Neural progenitor cell (in vitro differentiated cells): ENCODE results near the gene TAS2R46.

Experiments used
- CTCF ChIP-seq: fragments of 200-600 bp; sonication (generic); IDR thresholded peaks from 2 replicates; pipeline ENCODE4 v1.5.1; 2017; ENCODE audit warnings: antibody characterized with exemption, mild to moderate bottlenecking
- EZH2 ChIP-seq: fragments of 200-600 bp; sonication (generic); IDR thresholded peaks from 2 replicates; pipeline ENCODE4 v1.6.1; 2017; ENCODE audit warnings: antibody characterized with exemption, mild to moderate bottlenecking, moderate library complexity
- EZH2phosphoT487 ChIP-seq: fragments of 200-600 bp; sonication (generic); IDR thresholded peaks from 2 replicates; pipeline ENCODE4 v1.6.1; 2017; ENCODE audit warnings: antibody characterized with exemption

- no peak for TF ChIP-seq EZH2
- TF ChIP-seq CTCF = peak; percentile 36
- no peak for TF ChIP-seq EZH2phosphoT487
These were observed 36.0 kb downstream of the TAS2R46 start for GRCh38 chr12:11026118-11026517.
